B cell (primary cell): ENCODE results near the gene NKX6-2. TPM values are rescaled to one million over a fixed set of nuclear protein-coding genes. Genes with fewer than 3 reads are reported as not detected.

Experiments used
- ATAC-seq: fragments of 200-7000 bp; cut with Tn5 transposase; one replicate; pipeline ENCODE4 v1.10.0; 2021; ENCODE audit warnings: low read depth, mild to moderate bottlenecking, moderate number of reproducible peaks, moderate library complexity
- CTCF ChIA-PET: fragments of 350-600 bp; sonication (Branson Sonifier 250); formaldehyde crosslinking; loops from one replicate; lab custom pipeline; 2021; ENCODE audit warnings: antibody characterized with exemption, inconsistent platforms; lab: Charles Lee
- POLR2A ChIA-PET: fragments of 350-600 bp; sonication (Branson Sonifier 250); formaldehyde crosslinking; loops from one replicate; lab custom pipeline; 2021; ENCODE audit warnings: antibody characterized with exemption; lab: Charles Lee
- DNase-seq: peaks from one replicate; pipeline ENCODE4 v3.0.0; 2013
- H2AFZ ChIP-seq: 2 replicates; pipeline ENCODE4 v1.6.1; 2012; ENCODE audit warnings: mild to moderate bottlenecking, low read depth, low read length; ENCODE audit not compliant: insufficient read depth, poor library complexity, severe bottlenecking
- H3K27ac ChIP-seq, 2 donors: 1 replicate in 1 of 2; 2 replicates in 1 of 2; pipeline ENCODE4 v1.5.1; 2012 to 2013; ENCODE audit warnings: low read length in 2 of 2, mild to moderate bottlenecking in 2 of 2, moderate library complexity in 1 of 2
- H3K27me3 ChIP-seq, 4 experiments: fragments of 200-600 bp in 1 of 4; sonication (generic) in 1 of 4; replicated peaks in 1 of 4; 1 replicate in 2 of 4; 2 replicates in 2 of 4; pipeline versions ENCODE4 v1.6.1 to v1.7.0; 2013 to 2016; ENCODE audit warnings: low read length in 3 of 4, mild to moderate bottlenecking in 2 of 4, mixed read lengths in 1 of 4, moderate library complexity in 1 of 4; ENCODE audit not compliant: insufficient read depth in 4 of 4, control insufficient read depth in 3 of 4; ENCODE audit errors: control extremely low read depth in 1 of 4
- H3K36me3 ChIP-seq, 2 experiments: replicated peaks in 1 of 2; 1 replicate in 1 of 2; 2 replicates in 1 of 2; pipeline versions ENCODE4 v1.6.1 to v1.7.1; 2013; ENCODE audit warnings: low read length in 1 of 2; ENCODE audit not compliant: insufficient read depth in 2 of 2, control insufficient read depth in 1 of 2; ENCODE audit errors: control extremely low read depth in 1 of 2, extremely low read depth in 1 of 2
- H3K4me1 ChIP-seq, 2 donors: fragments of 200-600 bp in 1 of 2; sonication (generic) in 1 of 2; 1 replicate in 1 of 2; 2 replicates in 1 of 2; pipeline versions ENCODE4 v1.5.1 to v1.6.1; 2013 to 2017; ENCODE audit warnings: low read length in 2 of 2; ENCODE audit not compliant: control insufficient read depth in 2 of 2, insufficient read depth in 2 of 2
- H3K4me2 ChIP-seq: replicated peaks from 2 replicates; pipeline ENCODE3; 2012; ENCODE audit warnings: mild to moderate bottlenecking, low read depth, low read length; ENCODE audit not compliant: poor library complexity, severe bottlenecking
- H3K4me3 ChIP-seq, 5 experiments: fragments of 200-600 bp in 1 of 5; sonication (generic) in 1 of 5; 1 replicate in 3 of 5; 2 replicates in 2 of 5; pipeline versions ENCODE4 v1.5.1 to v1.7.0; 2011 to 2016; ENCODE audit warnings: low read length in 4 of 5, mild to moderate bottlenecking in 4 of 5, low read depth in 2 of 5, control low read depth in 1 of 5, moderate library complexity in 1 of 5; ENCODE audit not compliant: insufficient read depth in 1 of 5; ENCODE audit errors: control extremely low read depth in 1 of 5, extremely low read depth in 1 of 5
- H3K79me2 ChIP-seq: fragments of 200-600 bp; sonication (generic); one replicate; pipeline ENCODE4 v1.6.0; 2016; ENCODE audit warnings: low read length; ENCODE audit not compliant: control insufficient read depth, insufficient read depth
- H3K9ac ChIP-seq: fragments of 200-600 bp; sonication (generic); 2 replicates; pipeline ENCODE4 v1.6.1; 2017; ENCODE audit warnings: mild to moderate bottlenecking, low read length, moderate library complexity
- H3K9me3 ChIP-seq, 3 donors: one replicate each; pipeline versions ENCODE4 v1.6.1 to v1.7.1; 2013; ENCODE audit warnings: low read length in 2 of 3; ENCODE audit not compliant: control insufficient read depth in 2 of 3, insufficient read depth in 1 of 3; ENCODE audit errors: control extremely low read depth in 1 of 3
- H4K20me1 ChIP-seq: 2 replicates; pipeline ENCODE4 v1.6.0; 2012; ENCODE audit warnings: mild to moderate bottlenecking, low read length; ENCODE audit not compliant: insufficient read depth, control insufficient read depth, poor library complexity, severe bottlenecking
- H3K27ac Mint-ChIP-seq: one replicate; pipeline ENCODE4 v1.8.0; 2021; ENCODE audit warnings: mixed read lengths
- H3K27me3 Mint-ChIP-seq: one replicate; pipeline ENCODE4 v1.8.0; 2021; ENCODE audit warnings: mixed read lengths
- H3K4me1 Mint-ChIP-seq: one replicate; pipeline ENCODE4 v1.8.0; 2021; ENCODE audit warnings: mixed read lengths
- H3K4me3 Mint-ChIP-seq: one replicate; pipeline ENCODE4 v1.8.0; 2021; ENCODE audit warnings: mixed read lengths
- H3K9me3 Mint-ChIP-seq: one replicate; pipeline ENCODE4 v1.8.0; 2022; ENCODE audit warnings: mixed read lengths; ENCODE audit not compliant: insufficient read depth
- CTCF ChIP-seq: fragments of 200-600 bp; IDR thresholded peaks from one replicate; pipeline ENCODE4 v1.8.0; 2022; ENCODE audit warnings: antibody characterized with exemption, mild to moderate bottlenecking
- EZH2 ChIP-seq: IDR thresholded peaks from 2 replicates; pipeline ENCODE4 v1.6.1; 2012; ENCODE audit warnings: borderline replicate concordance, low read depth, mild to moderate bottlenecking, moderate library complexity, low read length; ENCODE audit not compliant: insufficient read depth, poor library complexity, severe bottlenecking
- WGBS: methylation state at CpG from one replicate; pipeline ENCODE4 v1.1.5; 2013; ENCODE audit warnings: missing lambda C conversion rate; ENCODE audit not compliant: insufficient coverage; 5-methylcytosine and 5-hydroxymethylcytosine counted together
- intact Hi-C: fragments of 100-400 bp; cut with micrococcal nuclease; formaldehyde crosslinking; loops from one replicate; pipeline ENCODE4 v1.10.0; 2022
- polyA plus RNA-seq: library from polyadenylated mRNA; depleted of rRNA; stranded (reverse); fragments of >200 nt; gene quantifications from 2 replicates; pipeline ENCODE4 v1.2.3, GENCODE V29; 2012
- total RNA-seq, 2 donors: library from RNA; stranded (reverse); fragments of 120-200 nt in 1 of 2; gene quantifications; 1 replicate in 1 of 2; 2 replicates in 1 of 2; pipeline versions ENCODE4 v1.2.3 to v1.2.4, GENCODE V29; 2013 to 2022

NKX6-2 gene
- total and polyA plus RNA-seq, 2 donors (not counting 1 experiment from before 2014, with no cell fraction given): not detected

GRCh38 chr10:132833421-132834111 is 47.6 kb upstream of the NKX6-2 start:
- H3K27me3 ChIP-seq: peaks cover 0 to 13% (median 0%) of the 10 kb centered on the region in 4 experiments
- H3K9me3 Mint-ChIP-seq: no peaks in the 10 kb centered on the region
- no peaks in the 10 kb centered on the region for H3K27me3 Mint-ChIP-seq

GRCh38 chr10:132832186-132832969 is 46.4 kb upstream of the NKX6-2 start:
- Histone ChIP-seq H4K20me1 (no peaks in the 10 kb centered on the region), H3K9ac (no peak overlapping the region), H3K4me3 (no peak overlapping the region), H3K36me3 (no peaks in the 10 kb centered on the region), H3K27ac (no peak overlapping the region), H3K79me2 (no peaks in the 10 kb centered on the region), H2AFZ (no peak overlapping the region), H3K4me2 (no peak overlapping the region), H3K27me3 (peaks cover 0 to 13% (median 0%) of the 10 kb centered on the region in 4 experiments), H3K4me1 (peaks cover 0 to 6% of the 10 kb centered on the region in 2 donors), H3K9me3 (peaks cover 0 to 2% (median 0%) of the 10 kb centered on the region in 3 donors)
- TF ChIP-seq CTCF (no peak), EZH2 (no peak)
- Mint-ChIP-seq H3K9me3 (no peaks in the 10 kb centered on the region), H3K27me3 (no peaks in the 10 kb centered on the region), H3K4me1 (peaks cover 3% of the 10 kb centered on the region), H3K4me3 (no peak overlapping the region), H3K27ac (no peak overlapping the region)
- POLR2A ChIA-PET: no interaction called here
- no peak for ATAC-seq
- intact Hi-C loops: no loop called here
- CTCF ChIA-PET: no interaction called here
- WGBS: 89% methylated on average over 24 of the region's 30 CpGs
- DNase-seq: no peak

More at GRCh38 chr10:132833421-132834111, 47.6 kb upstream of the NKX6-2 start:
- Histone ChIP-seq H2AFZ (no peak overlapping the region), H3K4me1 (peaks cover 0 to 6% of the 10 kb centered on the region in 2 donors), H3K9me3 (peaks cover 0 to 8% (median 0%) of the 10 kb centered on the region in 3 donors), H3K79me2 (no peaks in the 10 kb centered on the region), H4K20me1 (no peaks in the 10 kb centered on the region), H3K9ac (no peak overlapping the region), H3K27ac (no peak overlapping the region), H3K36me3 (no peaks in the 10 kb centered on the region), H3K4me3 (no peak overlapping the region), H3K4me2 (no peak overlapping the region)
- POLR2A ChIA-PET: no interaction called here
- Mint-ChIP-seq H3K4me3 (no peak overlapping the region), H3K4me1 (peaks cover 3% of the 10 kb centered on the region), H3K27ac (no peak overlapping the region)
- WGBS: 84% methylated on average over 26 of the region's 29 CpGs
- ATAC-seq: no peak
- intact Hi-C loops: no loop called here
- DNase-seq: no peak
- CTCF ChIA-PET: no interaction called here
- TF ChIP-seq EZH2: no peak
